Renal pelvis (tissue), 4 donors: ENCODE results near the gene NPNT. TPM values are rescaled to one million over a fixed set of nuclear protein-coding genes. Genes with fewer than 3 reads are reported as not detected.
A peak's percentile ranks its signal among the peaks of the same experiment; 100 is the strongest.

Source experiments
- DNase-seq: peaks from one replicate; pipeline ENCODE4 v3.0.0-alpha.2; 2013
- polyA plus RNA-seq, 3 donors: library from polyadenylated mRNA; unstranded; fragments of 120-200 nt; gene quantifications; one replicate each; pipeline ENCODE4 v1.2.1, GENCODE V29; 2013; ENCODE audit not compliant: insufficient read length in 3 of 3

Gene NPNT
- polyA plus RNA-seq, 3 donors: 177 to 253 (median 181) TPM

- peak; percentile 53 for DNase-seq
These were observed 103.1 kb downstream of the NPNT start for GRCh38 chr4:105998171-105999063.

- DNase-seq: no peak
These were observed 107.7 kb downstream of the NPNT start for GRCh38 chr4:106002994-106003393.

- DNase-seq: no peak
These were observed 115.5 kb downstream of the NPNT start for GRCh38 chr4:106010761-106011160.

GRCh38 chr4:106011387-106011786, 116.1 kb downstream of the NPNT start:
- DNase-seq: no peak

- no peak for DNase-seq
These were observed 122.7 kb downstream of the NPNT start for GRCh38 chr4:106017975-106018374.

GRCh38 chr4:106019771-106020170, 124.5 kb downstream of the NPNT start:
- no peak for DNase-seq

Other genes starting within 250 kb of the NPNT start
- gene INTS12, start 186.8 kb upstream of the NPNT start, polyA plus RNA-seq: 10 to 100 TPM; 29.8 to 32.8 (median 30.8) TPM
- 10 to 100 TPM; 14.6 to 20.0 (median 19.9) TPM for gene GSTCD, start 186.7 kb upstream of the NPNT start, polyA plus RNA-seq